Epidermal melanocyte (primary cell): ENCODE data around the gene CHSY3.

Experiments
- DNase-seq: peaks from one replicate; pipeline ENCODE4 v3.0.0; 2011; ENCODE audit warnings: low spot score; ENCODE audit not compliant: insufficient read length

Gene CHSY3

DNA sequence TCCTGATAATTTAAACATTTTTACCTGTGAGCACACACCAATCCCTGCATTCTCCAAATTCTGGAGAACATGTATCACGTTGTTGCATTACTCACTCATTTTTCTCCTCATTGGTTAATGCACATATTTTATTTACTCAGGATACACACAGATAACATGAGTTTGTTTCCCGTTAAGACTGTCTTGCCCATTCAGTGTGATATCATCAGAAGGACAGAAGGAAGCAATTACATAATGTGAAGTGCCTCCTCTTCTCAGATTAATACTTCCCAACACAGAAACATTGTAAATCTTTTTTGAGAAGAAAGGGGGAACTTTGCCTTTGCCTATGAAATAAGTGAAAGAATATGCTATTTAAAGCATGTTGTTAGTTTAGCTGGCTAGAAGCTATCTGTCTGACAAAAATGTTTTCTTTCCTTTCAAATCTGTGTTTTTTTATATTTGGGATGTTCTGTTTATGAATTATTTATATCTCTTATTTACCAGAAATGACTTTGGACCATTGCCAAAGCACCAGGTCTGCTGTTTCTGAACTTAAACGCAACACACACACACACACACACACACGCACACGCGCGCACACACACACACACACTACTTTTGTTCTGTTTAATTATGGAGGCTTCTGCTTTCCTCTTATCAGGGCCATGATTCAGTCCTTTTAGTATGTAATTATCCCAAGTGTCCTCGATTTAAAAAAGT, 186.5 kb downstream of the CHSY3 start:
- DNase-seq: no peak

DNA sequence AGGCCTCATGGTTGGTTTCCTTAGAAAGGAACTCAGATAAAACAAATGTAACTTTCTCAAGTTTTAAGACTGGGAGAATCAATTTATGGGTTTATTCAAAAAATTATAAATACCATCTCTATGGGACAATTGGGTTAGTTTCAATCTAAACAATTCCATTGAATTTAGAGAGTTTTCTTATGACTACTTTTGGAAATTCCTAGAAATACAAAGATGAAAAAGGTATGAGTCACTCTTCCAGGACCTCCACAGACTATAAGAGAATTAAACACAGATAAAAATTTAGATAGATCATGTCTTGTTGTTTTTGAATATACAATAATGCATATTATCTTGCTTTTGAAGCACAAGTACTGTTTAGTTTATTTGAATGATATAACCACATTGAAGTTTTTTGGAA, 188.7 kb downstream of the CHSY3 start:
- DNase-seq: no peak

DNA sequence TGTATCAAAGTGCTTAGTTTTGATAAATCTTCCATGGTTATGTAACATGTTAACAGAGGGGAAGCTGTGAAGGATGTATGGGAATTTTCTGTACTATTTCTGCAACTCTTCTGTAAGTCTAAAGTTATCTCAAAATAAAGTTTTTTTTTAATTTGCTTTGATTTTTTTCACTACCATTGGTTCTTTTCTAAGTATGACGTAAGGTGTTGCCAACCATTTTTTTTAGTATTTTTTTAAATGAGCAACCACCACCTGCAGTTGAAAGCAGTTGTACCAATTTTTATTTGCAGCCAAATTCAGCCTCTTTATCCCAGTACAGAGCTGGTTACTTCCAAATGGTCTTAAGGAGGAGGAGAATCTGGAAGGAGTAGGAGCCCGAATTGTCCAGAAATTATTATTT, 192.2 kb downstream of the CHSY3 start:
- DNase-seq: no peak

DNA sequence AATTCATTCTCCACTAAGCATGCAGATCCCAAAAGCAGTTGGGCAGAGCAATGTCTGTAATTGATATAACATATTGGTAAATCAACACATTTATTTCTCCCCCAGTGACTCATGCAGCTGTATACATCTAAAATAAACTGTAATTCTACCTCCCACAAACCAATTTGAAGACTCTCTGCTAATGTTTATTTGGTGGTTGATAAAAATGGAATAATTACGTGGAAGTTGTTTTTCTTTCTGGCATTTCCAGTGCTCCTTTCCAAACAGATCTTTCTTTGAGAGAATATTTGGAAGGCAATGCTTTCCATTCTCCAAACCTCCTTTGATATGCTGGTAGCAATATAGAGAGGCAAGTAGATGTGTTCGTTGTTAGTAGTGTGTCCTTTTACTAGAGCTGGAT, 194.7 kb downstream of the CHSY3 start:
- DNase-seq: no peak

DNA sequence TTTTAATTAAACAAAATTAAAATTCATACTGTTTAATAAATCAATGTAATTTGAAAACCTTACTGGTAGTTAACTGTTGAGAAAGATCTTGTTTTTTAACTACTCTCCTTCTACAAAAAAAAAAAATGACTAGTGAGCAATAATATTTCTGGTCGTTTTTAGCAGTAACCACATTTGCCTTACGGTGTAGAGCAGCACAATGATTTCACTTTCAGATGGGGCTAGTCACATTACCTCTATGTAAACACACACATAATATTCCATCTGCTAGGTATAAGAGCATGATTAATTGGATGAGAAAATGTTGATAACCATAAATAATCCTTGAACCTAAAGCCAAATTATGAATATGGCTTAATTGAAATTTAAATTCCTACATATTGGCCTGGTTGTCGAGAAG, 198.1 kb downstream of the CHSY3 start:
- DNase-seq: no peak

DNA sequence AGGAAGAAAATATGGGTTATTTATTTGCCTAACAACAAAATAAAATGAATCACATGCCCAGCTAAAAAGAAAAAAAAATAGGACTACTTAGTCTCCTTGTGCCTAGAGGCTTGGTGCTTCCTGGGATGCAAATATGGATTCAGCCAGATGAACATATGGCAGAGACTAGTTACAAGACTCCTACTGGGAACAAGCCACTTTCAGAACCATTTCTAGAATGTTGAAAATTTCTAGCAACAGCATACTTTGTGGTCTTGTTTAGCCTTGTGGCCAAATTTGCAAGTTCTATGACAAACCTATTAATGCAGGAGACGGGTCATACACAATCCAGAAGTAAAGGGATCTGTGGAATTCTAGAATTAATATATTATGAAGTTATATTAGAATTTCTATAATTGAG, 198.7 kb downstream of the CHSY3 start:
- DNase-seq: no peak

DNA sequence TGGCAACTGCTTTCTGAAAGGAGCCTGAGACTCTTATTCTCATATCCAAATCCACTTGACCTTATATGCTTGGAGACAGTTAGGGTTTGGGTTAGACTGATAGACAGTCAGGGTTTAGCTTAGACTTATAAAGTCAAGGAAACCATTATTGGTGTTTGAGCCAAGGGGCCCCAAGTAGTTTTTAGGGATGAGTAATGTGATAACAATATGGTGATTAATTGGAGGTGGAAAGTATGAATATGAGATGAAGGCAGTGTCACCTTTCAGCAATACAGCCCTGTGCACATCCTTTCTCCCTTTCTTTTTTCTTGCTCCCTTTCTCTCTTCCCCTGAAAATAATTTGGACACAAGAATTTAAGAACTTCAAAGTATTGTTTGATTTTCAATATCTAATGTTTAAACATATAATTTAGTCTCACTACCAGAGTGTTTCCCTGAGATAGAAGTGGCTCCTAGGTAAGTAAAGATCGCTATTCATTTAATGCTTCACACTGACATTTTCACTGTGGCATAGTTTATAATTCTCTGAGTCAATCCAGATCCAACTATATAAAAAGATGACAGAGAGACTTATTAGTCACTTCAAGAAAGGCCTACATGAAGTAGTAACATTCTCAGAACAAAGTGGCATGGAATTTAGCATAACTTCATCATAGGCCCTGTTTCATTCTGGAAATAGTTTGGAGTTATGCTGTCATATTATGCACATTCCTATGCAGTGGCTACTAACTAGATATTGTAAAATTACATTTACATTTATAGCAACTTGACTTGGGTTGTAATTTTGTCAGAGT, 200.8 kb downstream of the CHSY3 start:
- DNase-seq: no peak

DNA sequence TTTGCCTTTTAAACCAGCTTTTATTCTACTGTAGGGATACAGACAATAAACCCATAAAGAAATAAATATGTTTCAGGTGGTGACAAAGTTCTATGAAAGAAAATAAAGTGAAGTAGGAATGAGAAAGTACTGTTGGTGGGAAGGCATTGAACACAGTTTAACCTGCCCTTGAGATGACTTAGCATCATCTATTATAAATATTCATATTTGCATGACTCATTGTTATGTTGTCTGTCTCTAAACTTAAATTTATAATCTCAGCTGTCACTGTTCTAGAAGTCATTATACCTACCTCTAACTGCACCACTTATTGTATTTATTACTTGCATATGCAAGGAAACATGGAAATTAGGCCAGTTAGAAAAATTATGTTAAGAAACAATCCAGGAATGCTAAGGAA, 202.2 kb downstream of the CHSY3 start:
- DNase-seq: no peak

DNA sequence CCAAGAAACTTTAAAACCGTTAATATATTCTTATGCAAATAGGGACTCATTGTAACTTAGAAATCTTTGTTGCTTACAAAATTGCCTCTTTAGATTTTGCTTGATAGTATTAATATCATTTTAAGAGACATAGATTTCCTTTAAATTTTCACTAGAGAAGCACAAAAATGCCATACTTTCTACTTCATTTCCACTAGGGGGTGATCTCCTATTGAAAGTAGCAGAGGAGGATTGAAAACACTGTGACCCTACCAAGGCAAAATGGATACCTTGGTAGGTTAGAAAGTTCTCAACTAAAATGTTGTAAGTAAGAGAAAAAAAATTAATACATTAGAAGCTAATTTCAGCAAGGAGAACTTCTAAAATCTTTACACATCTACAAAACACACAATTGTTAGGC, 204.9 kb downstream of the CHSY3 start:
- no peak for DNase-seq

DNA sequence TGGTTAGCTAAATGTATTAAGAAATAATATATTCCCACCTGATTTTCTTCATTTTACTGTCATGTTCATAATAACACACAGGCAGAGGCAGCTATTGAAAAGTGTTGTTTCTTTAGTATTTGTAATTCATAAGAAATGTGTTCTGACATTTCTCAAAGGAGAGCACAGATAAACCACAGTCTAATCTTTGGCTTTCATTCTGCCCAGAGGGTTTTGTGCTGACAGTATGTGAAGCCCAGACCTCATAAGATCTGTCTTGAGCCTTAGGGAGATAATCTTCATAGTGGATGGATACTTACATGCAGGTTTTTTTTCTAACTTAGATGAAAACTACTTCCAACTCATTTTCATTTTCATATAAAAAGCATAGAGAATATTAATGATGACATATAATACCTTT, 206.1 kb downstream of the CHSY3 start:
- no peak for DNase-seq

DNA sequence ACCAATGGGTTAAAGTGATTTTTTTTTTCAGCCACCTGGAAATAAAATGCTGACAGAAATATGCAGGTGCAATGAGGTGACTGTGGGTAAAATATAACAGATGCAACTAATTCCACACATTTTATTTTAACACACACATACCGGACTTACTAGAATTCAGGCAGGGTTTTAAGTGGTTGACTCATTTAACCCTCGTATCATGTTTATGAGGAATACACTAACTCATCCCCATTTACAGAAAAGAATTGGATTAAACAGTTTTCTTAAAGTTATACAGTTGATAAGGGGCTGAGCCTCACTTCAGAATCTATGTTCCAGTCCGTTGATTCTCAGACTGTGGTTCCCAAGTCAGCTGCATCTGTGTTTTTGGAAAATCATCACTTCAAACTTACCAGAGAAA, 207.5 kb downstream of the CHSY3 start:
- DNase-seq: no peak

DNA sequence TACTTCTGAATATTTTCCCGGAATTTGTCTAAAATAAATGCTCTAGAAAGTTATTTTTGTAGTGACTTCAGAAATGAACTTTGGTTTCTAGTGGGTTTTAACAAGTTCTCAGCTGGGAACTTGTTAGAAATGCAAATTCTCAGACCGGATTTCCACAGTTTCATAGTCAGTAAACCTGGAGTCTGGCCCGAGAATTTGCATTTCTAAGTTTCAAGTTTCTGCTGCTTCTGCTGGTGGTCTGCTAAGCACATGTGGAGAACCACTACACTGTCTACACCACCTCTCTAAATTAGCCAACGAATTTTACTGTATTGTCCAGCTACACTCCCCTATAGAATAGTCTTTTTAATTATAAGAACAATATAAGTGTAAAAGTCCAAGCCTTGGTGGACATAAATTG, 208.0 kb downstream of the CHSY3 start:
- DNase-seq: no peak

DNA sequence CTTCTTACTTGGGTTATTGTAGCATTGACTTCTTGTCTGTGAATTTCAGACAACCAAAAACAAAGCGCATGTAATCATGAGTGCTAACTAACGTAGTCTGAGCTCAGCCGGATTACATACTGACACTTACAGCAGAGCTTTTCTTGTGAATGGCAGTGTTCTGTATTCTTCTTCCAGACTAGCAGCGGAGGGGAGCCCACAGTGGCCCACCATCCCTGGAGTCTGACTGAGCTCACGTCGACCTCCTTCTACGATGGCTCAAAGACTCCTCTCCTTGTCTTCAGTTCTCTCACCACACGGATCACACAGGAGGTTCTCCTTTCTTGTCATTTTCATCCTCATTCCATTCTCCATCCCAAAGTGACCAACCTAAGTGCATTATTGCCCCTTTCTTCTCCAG, 211.4 kb downstream of the CHSY3 start:
- DNase-seq: no peak

DNA sequence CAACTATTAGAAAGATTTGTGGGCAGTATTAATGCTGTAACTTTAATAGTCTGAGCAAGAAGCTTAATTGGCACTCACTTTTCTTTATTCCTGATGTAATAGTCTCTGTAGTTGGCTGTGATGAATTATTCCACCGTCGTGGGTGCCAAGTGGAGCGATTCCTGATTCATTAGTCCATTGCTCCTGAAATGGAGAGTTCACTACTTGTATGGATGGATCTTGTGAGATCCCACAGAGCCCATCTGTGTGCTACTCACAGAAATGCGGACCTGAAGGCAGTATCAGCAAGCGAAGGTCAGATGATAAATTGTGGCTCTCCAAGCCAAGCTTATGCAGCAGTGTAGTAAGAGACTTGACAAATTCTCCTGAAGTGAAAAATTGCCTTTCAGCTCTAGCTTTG, 212.2 kb downstream of the CHSY3 start:
- DNase-seq: no peak

DNA sequence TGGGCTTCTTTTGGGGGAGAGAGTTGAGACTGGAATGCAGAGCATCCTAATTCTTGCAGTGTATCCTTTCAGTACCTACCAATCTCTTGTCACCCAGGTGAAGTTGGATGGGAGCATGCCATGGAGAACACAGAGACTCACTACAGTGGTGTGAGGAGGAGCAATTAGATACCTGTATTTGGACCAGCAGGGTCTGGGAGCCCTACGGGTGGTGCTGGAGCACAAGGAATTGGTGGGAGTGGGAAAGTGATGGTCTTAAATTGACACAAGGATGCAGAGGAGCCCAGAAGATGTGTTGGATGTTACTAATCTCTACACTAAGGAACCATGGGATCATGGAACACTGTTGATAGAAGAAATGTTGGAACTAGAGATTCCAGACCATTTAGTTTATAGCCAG, 212.7 kb downstream of the CHSY3 start:
- DNase-seq: no peak

DNA sequence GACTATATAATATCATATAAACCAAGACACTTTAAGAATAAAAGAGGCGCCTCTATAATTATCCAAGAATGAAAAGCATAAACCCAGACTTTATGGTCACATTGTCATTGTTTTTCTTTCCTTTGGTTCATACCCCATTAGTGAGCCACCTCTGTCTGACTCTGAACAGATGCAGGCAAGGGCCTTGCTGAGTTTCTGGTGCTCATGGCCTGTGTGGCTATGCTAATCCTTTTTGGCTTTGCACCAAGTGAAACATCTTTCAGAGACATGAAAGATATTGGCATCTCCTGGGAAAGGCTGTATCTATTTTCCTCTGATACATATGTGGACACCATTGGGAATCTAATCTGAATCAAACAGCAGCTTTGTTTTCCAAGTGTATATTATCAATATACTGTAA, 222.5 kb downstream of the CHSY3 start:
- DNase-seq: no peak

DNA sequence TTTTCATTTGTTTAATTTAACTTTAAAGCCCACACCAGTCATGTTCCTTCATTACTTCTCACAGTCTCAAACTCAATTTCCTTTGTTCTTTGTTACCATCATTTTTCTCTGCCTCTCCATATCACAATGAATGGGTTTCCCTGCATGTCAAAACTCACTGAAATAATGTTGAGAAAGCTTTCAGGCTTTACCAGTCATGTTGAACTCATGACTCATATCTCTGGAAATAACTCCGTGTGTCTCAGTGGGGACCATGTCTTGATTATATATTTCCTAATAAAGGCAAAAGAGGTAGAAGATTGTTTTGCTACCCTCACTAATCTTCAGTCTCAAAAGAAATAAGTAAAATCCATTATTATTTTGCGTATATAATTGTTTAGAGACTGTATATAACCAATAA, 231.2 kb downstream of the CHSY3 start:
- DNase-seq: no peak

DNA sequence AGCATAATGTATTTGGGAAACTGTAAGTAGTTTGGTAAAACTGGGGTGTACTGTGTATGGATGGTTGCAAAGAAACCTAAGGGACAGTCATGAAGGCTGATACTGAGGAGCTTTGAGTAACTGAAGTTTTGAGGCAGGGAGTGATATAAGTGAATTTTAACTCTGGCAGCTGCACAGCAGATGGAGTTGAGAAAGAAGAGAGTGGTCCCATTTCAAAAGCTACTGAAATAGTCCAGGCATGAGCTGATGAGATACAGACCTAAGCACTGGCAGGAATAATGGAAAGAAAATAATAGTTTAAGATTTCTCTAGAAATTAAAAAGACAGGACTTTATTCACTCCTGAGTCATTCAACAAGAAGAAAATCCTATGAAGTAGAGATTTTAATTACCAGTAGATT, 232.0 kb downstream of the CHSY3 start:
- DNase-seq: no peak

DNA sequence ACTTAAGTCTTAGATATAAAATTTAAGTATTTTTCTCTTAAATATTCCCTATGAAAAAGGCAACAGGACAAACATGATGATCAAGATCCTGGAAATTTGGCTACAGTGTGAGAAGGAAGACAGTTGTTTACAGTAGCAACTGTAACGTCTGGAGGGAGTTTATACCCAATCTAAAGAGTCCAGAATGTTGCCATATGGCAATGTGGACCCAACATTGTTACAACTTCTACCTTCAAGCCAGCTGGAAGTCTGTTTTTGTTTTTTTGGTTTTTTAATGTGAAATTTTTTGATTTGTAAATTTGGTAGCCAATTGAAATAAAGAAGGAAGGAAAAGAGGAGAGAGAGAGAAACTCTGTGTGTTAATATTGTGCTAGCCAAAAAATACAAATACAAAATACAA, 233.4 kb downstream of the CHSY3 start:
- DNase-seq: no peak

DNA sequence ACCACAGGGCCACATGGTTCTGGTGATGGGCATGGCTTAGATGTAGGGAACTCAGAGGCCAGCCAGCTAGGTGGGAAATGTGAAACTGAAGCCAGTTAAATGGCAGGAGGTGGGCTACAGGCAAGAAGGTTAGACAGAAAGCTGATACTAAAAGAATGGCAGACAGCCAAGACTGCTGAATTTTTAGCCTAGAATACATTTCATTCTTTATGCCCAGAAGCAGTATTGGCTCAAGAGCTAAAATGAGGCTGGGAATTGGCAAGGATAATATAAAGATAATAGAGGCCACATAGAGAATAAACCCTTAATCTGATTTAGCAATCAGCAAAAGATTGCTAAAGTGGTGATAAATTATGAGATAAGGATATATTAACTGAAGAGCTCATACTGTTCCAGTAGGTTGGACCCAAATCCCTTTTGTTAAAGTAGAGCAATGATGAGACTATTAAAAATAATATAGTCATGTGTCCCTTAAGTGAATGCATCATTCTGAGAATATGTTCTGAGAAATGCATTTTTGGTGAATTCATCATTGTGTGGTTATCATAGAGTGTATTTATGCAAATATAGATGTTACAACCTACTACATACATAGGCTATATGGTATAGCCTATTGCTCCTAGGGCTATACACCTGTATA, 234.3 kb downstream of the CHSY3 start:
- no peak for DNase-seq

DNA sequence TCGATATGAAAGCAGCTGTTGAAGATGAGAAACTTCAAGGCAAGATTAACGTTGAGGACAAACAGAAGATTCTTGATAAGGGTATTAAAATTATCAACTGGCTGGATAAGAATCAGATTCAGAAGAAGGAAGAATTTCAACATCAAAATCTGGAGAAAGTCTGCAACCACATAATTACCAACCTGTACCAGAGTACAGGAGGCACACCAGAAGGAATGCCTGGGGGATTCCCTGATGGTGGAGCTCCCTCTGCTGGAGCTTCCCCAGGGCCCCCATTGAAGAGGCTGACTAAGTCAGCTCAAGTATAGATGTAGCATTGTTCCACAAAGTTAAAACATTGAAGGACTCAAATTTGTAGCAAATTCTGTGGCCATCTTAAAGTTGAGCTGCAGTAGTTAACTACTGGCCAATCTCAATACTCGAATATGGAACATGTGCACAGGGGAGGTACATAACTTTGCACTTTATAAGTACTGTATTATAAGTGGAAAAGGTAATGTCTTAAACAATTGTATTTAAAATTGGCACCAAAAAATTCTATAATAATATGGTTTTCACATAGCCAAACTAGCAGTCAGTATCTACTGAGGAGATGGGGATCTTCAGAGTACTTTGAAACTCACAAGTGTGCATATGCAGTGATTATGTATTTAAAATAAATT, 237.5 kb downstream of the CHSY3 start:
- peak; percentile 29 for DNase-seq

DNA sequence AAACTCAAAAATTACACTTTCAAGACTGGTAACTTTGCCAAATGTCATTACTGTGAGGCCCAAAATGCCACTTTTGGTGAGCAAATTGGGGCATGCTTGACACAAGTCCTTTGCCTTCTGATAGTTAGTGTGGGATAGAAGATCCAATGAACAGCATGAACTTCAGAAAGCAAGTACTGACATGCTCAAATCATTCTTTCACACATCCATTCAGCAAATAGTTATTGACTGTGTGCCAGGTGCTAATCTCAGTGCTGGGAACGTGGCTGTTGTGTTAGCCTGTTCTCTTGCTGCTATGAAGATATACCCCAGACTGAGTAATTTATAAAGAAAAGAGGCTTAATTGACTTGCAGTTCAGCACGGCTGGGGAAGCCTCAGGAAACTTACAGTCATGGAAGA, 247.0 kb downstream of the CHSY3 start:
- DNase-seq: no peak
